Loucy (cell line): Measurements from ENCODE around the gene SEPHS1.

Source experiments
- H2AFZ ChIP-seq: fragments of 200-600 bp; sonication (generic); 2 replicates; pipeline ENCODE4 v1.6.0; 2016; ENCODE audit warnings: antibody characterized with exemption, mild to moderate bottlenecking, low read length, moderate library complexity
- H3F3A ChIP-seq: fragments of 200-600 bp; 2 replicates; pipeline ENCODE4 v1.6.0; 2016; ENCODE audit warnings: antibody characterized with exemption, low read depth, mild to moderate bottlenecking
- H3K27me3 ChIP-seq: fragments of 200-600 bp; sonication (generic); 2 replicates; pipeline ENCODE4 v1.6.1; 2014; ENCODE audit warnings: low read length, mild to moderate bottlenecking; ENCODE audit not compliant: insufficient read depth, poor library complexity, severe bottlenecking
- H3K36me3 ChIP-seq: fragments of 200-600 bp; sonication (generic); 2 replicates; pipeline ENCODE4 v1.6.1; 2016; ENCODE audit warnings: low read length; ENCODE audit not compliant: insufficient read depth
- H3K4me1 ChIP-seq: fragments of 200-600 bp; sonication (generic); 2 replicates; pipeline ENCODE4 v1.5.1; 2014; ENCODE audit warnings: low read length, mild to moderate bottlenecking; ENCODE audit not compliant: insufficient read depth, poor library complexity, severe bottlenecking
- H3K4me2 ChIP-seq: fragments of 200-600 bp; sonication (generic); 2 replicates; pipeline ENCODE4 v1.6.0; 2014; ENCODE audit warnings: antibody characterized with exemption, low read length, low read depth, mild to moderate bottlenecking; ENCODE audit not compliant: poor library complexity, severe bottlenecking
- H3K4me3 ChIP-seq: fragments of 200-600 bp; sonication (generic); 2 replicates; pipeline ENCODE4 v1.5.1; 2014; ENCODE audit warnings: low read length, mild to moderate bottlenecking, mixed read lengths; ENCODE audit not compliant: poor library complexity, severe bottlenecking
- H3K79me2 ChIP-seq: fragments of 200-600 bp; sonication (generic); 2 replicates; pipeline ENCODE4 v1.6.1; 2014; ENCODE audit warnings: low read length; ENCODE audit not compliant: insufficient read depth
- H3K9ac ChIP-seq: fragments of 200-600 bp; sonication (generic); 2 replicates; pipeline ENCODE4 v1.6.0; 2014; ENCODE audit warnings: mild to moderate bottlenecking, low read depth, low read length, moderate library complexity; ENCODE audit not compliant: poor library complexity, severe bottlenecking
- H3K9me2 ChIP-seq: fragments of 200-600 bp; sonication (generic); replicated peaks from 2 replicates; pipeline ENCODE4 v1.6.1; 2016; ENCODE audit warnings: low read depth, low read length, mixed read lengths
- H3K9me3 ChIP-seq: fragments of 200-600 bp; sonication (generic); 2 replicates; pipeline ENCODE4 v1.6.1; 2014; ENCODE audit warnings: mild to moderate bottlenecking, antibody characterized with exemption, low read length, low read depth; ENCODE audit not compliant: insufficient read depth
- H4K20me1 ChIP-seq: fragments of 200-600 bp; sonication (generic); 2 replicates; pipeline ENCODE4 v1.6.0; 2014; ENCODE audit warnings: antibody characterized with exemption, low read length, mild to moderate bottlenecking; ENCODE audit not compliant: insufficient read depth, poor library complexity, severe bottlenecking
- CTCF ChIP-seq: fragments of 200-600 bp; sonication (generic); conservative IDR thresholded peaks from 2 replicates; pipeline ENCODE4 v1.5.1; 2014; ENCODE audit warnings: mild to moderate bottlenecking, antibody characterized with exemption, low read length
- EZH2phosphoT487 ChIP-seq: fragments of 200-600 bp; IDR thresholded peaks from 2 replicates; pipeline ENCODE4 v1.6.1; 2018; ENCODE audit warnings: antibody characterized with exemption, mild to moderate bottlenecking, moderate library complexity, borderline replicate concordance

Gene SEPHS1

GRCh38 chr10:13328126-13328525, 20.0 kb downstream of the SEPHS1 start:
- H3K36me3 ChIP-seq = peaks cover 76% of the 10 kb centered on the region; the same call in 1 of the 2 replicates
- H3K27me3 ChIP-seq = no peaks in the 10 kb centered on the region
- TF ChIP-seq EZH2phosphoT487 (no peak), CTCF (no peak)
- no peak overlapping the region for H2AFZ ChIP-seq
- H3K4me3 ChIP-seq = no peak overlapping the region
- no peaks in the 10 kb centered on the region for H3K79me2 ChIP-seq
- H4K20me1 ChIP-seq = no peaks in the 10 kb centered on the region
- no peaks in the 10 kb centered on the region for H3K9me3 ChIP-seq
- H3K9ac ChIP-seq = no peak overlapping the region
- H3K4me1 ChIP-seq = peaks cover 7% of the 10 kb centered on the region
- no peaks in the 10 kb centered on the region for H3K9me2 ChIP-seq
- no peaks in the 10 kb centered on the region for H3F3A ChIP-seq
- no peak overlapping the region for H3K4me2 ChIP-seq

GRCh38 chr10:13327534-13327933, 20.6 kb downstream of the SEPHS1 start:
- no peak overlapping the region for H3K4me3 ChIP-seq
- no peaks in the 10 kb centered on the region for H3K27me3 ChIP-seq
- no peak overlapping the region for H2AFZ ChIP-seq
- H3K4me2 ChIP-seq = no peak overlapping the region
- no peaks in the 10 kb centered on the region for H3K9me3 ChIP-seq
- no peak overlapping the region for H3K9ac ChIP-seq
- H3K36me3 ChIP-seq = peaks cover 78% of the 10 kb centered on the region; the same call in 1 of the 2 replicates
- H4K20me1 ChIP-seq = no peaks in the 10 kb centered on the region
- H3K4me1 ChIP-seq = peaks cover 7% of the 10 kb centered on the region
- TF ChIP-seq EZH2phosphoT487 = no peak
- no peak for TF ChIP-seq CTCF
- no peaks in the 10 kb centered on the region for H3K79me2 ChIP-seq
- no peaks in the 10 kb centered on the region for H3F3A ChIP-seq
- H3K9me2 ChIP-seq = no peaks in the 10 kb centered on the region

- no peak overlapping the region for H3K9ac ChIP-seq
- H3K36me3 ChIP-seq = peaks cover 62% of the 10 kb centered on the region; the same call in 1 of the 2 replicates
- H2AFZ ChIP-seq = no peak overlapping the region
- H3K27me3 ChIP-seq = no peaks in the 10 kb centered on the region
- no peaks in the 10 kb centered on the region for H3K79me2 ChIP-seq
- TF ChIP-seq CTCF (no peak), EZH2phosphoT487 (no peak)
- no peaks in the 10 kb centered on the region for H3K9me2 ChIP-seq
- no peaks in the 10 kb centered on the region for H3K9me3 ChIP-seq
- H3F3A ChIP-seq = no peaks in the 10 kb centered on the region
- H3K4me2 ChIP-seq = no peak overlapping the region
- peaks cover 7% of the 10 kb centered on the region for H3K4me1 ChIP-seq
- no peaks in the 10 kb centered on the region for H4K20me1 ChIP-seq
- no peak overlapping the region for H3K4me3 ChIP-seq
Observed at GRCh38 chr10:13322615-13323148, 25.4 kb downstream of the SEPHS1 start.
